Neural cell (in vitro differentiated cells): ENCODE data around the gene GDAP2. TPM values are rescaled to one million over a fixed set of nuclear protein-coding genes. Genes with fewer than 3 reads are reported as not detected.

Experiments used
- H2AFZ ChIP-seq: fragments of 200-600, 300-800 bp; sonication (generic), shearing (Covaris generic); 2 replicates; pipeline ENCODE4 v1.6.0; 2014; ENCODE audit warnings: low read depth, mild to moderate bottlenecking, antibody characterized with exemption, low read length, moderate library complexity
- H3F3A ChIP-seq: fragments of 200-600 bp; shearing (Covaris generic); 2 replicates; pipeline ENCODE4 v1.6.1; 2016; ENCODE audit warnings: mild to moderate bottlenecking, moderate library complexity, mixed read lengths, antibody characterized with exemption, low read length; ENCODE audit not compliant: insufficient read depth, poor library complexity, severe bottlenecking
- H3K27ac ChIP-seq: fragments of 200-600, 300-800 bp; sonication (generic), shearing (Covaris generic); 2 replicates; pipeline ENCODE4 v1.5.1; 2014; ENCODE audit warnings: mild to moderate bottlenecking, low read length, moderate library complexity
- H3K27me3 ChIP-seq: fragments of 300-800, 200-600 bp; sonication (generic), shearing (Covaris generic); 2 replicates; pipeline ENCODE4 v1.6.0; 2014; ENCODE audit warnings: mild to moderate bottlenecking, low read depth, low read length, moderate library complexity; ENCODE audit not compliant: insufficient read depth
- H3K36me3 ChIP-seq: fragments of 300-800, 200-600 bp; sonication (generic), shearing (Covaris generic); 2 replicates; pipeline ENCODE4 v1.5.1; 2014; ENCODE audit warnings: mild to moderate bottlenecking, antibody characterized with exemption, low read length, moderate library complexity; ENCODE audit not compliant: insufficient read depth
- H3K4me2 ChIP-seq: fragments of 300-800, 200-600 bp; sonication (generic), shearing (Covaris generic); 2 replicates; pipeline ENCODE4 v1.6.0; 2014; ENCODE audit warnings: mild to moderate bottlenecking, low read length
- H3K4me3 ChIP-seq: fragments of 300-800, 200-600 bp; sonication (generic), shearing (Covaris generic); 2 replicates; pipeline ENCODE4 v1.5.1; 2014; ENCODE audit warnings: mild to moderate bottlenecking, low read length, moderate library complexity
- H3K79me2 ChIP-seq: fragments of 200-600 bp; shearing (Covaris generic); replicated peaks from 2 replicates; pipeline ENCODE4 v1.6.0; 2014; ENCODE audit warnings: mild to moderate bottlenecking, low read length, moderate library complexity; ENCODE audit not compliant: insufficient read depth
- H3K9ac ChIP-seq: fragments of 300-800, 200-600 bp; sonication (generic), shearing (Covaris generic); 2 replicates; pipeline ENCODE4 v1.6.1; 2016; ENCODE audit warnings: mild to moderate bottlenecking, low read length, mixed read lengths
- H3K9me2 ChIP-seq: fragments of 200-600 bp; shearing (Covaris generic); 2 replicates; pipeline ENCODE4 v1.6.1; 2016; ENCODE audit warnings: mild to moderate bottlenecking, low read length, mixed read lengths; ENCODE audit not compliant: insufficient read depth
- H3K9me3 ChIP-seq: fragments of 200-600, 300-800 bp; sonication (generic), shearing (Covaris generic); 2 replicates; pipeline ENCODE4 v1.6.1; 2016; ENCODE audit warnings: mild to moderate bottlenecking, mixed run types, low read length, moderate library complexity, mixed read lengths
- H4K20me1 ChIP-seq: fragments of 200-600 bp; shearing (Covaris generic); 2 replicates; pipeline ENCODE4 v1.6.1; 2016; ENCODE audit warnings: mild to moderate bottlenecking, mixed run types; ENCODE audit not compliant: insufficient read depth
- EP300 ChIP-seq: fragments of 450-650 bp; conservative IDR thresholded peaks from 2 replicates; pipeline ENCODE4 v1.6.1; 2014; ENCODE audit warnings: antibody characterized with exemption, mild to moderate bottlenecking, moderate library complexity; ENCODE audit not compliant: poor library complexity, severe bottlenecking
- EZH2 ChIP-seq: fragments of 200-600, 300-800 bp; shearing (Covaris generic), sonication (generic); IDR thresholded peaks from 2 replicates; pipeline ENCODE4 v1.6.1; 2014; ENCODE audit warnings: antibody characterized with exemption, low read length, borderline replicate concordance, mild to moderate bottlenecking; ENCODE audit not compliant: insufficient read depth, poor library complexity, severe bottlenecking
- MXI1 ChIP-seq: fragments of 450-650 bp; conservative IDR thresholded peaks from 2 replicates; pipeline ENCODE4 v1.6.1; 2014; ENCODE audit warnings: antibody characterized with exemption, mild to moderate bottlenecking; ENCODE audit not compliant: poor library complexity, severe bottlenecking
- POLR2AphosphoS5 ChIP-seq: IDR thresholded peaks from 2 replicates; pipeline ENCODE4 v1.6.1; 2012
- RAD21 ChIP-seq: fragments of 450-650 bp; conservative IDR thresholded peaks from 2 replicates; pipeline ENCODE4 v1.6.1; 2014; ENCODE audit warnings: antibody characterized with exemption, mild to moderate bottlenecking, moderate library complexity
- SMC3 ChIP-seq: fragments of 450-650 bp; conservative IDR thresholded peaks from 2 replicates; pipeline ENCODE4 v1.6.1; 2014; ENCODE audit warnings: antibody characterized with exemption, mild to moderate bottlenecking, moderate library complexity; ENCODE audit not compliant: poor library complexity
- TAF1 ChIP-seq: IDR thresholded peaks from 2 replicates; pipeline ENCODE4 v1.6.1; 2012; ENCODE audit warnings: low read depth
- polyA plus RNA-seq: library from polyadenylated mRNA; depleted of rRNA; stranded (reverse); fragments of >200 nt; gene quantifications from 2 replicates; pipeline ENCODE4 v1.2.3, GENCODE V29; 2014
- TF ChIP-seq, protein P1 (sequence below): IDR thresholded peaks from 2 replicates; pipeline ENCODE4 v1.6.1; 2012; ENCODE audit warnings: borderline replicate concordance
- TF ChIP-seq, protein P2 (sequence below): fragments of 450-650 bp; IDR thresholded peaks from 2 replicates; pipeline ENCODE4 v1.5.1; 2014; ENCODE audit warnings: antibody characterized with exemption, mild to moderate bottlenecking, moderate library complexity; ENCODE audit not compliant: poor library complexity, severe bottlenecking

Gene GDAP2
- polyA plus RNA-seq, 1 donor from 2014 or later: 6.8 TPM

DNA sequence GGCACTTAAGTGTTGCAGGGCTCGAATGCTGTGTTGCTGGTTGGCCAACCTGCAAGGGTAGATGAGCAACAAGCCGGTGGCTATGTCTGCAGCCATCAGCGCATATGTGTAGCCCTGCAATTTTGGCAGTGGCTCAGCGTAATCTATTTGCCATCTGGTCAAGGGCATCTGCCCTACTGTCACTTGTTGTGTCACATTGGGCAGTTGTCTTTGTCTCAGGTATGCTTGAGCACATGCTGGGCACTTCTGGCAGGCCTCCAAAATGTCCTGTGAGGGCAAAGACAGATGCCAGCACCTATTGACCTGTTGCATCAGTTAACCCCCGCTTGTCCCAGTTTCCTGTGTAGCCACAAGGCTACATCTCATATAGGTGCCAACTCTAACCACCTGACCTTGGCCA is 111.8 kb downstream of the GDAP2 start:
- Histone ChIP-seq H3K27me3 (no peaks in the 10 kb centered on the region), H3K9ac (no peak overlapping the region), H3K36me3 (no peaks in the 10 kb centered on the region), H3K79me2 (no peaks in the 10 kb centered on the region), H2AFZ (no peak overlapping the region), H3K9me2 (no peaks in the 10 kb centered on the region), H3K9me3 (no peaks in the 10 kb centered on the region), H3K4me2 (no peak overlapping the region), H3K4me3 (no peak overlapping the region), H3K27ac (no peak overlapping the region), H3F3A (no peaks in the 10 kb centered on the region), H4K20me1 (no peaks in the 10 kb centered on the region)
- TF ChIP-seq POLR2AphosphoS5: no peak
- TF ChIP-seq MXI1: no peak
- TF ChIP-seq, protein P1, sequence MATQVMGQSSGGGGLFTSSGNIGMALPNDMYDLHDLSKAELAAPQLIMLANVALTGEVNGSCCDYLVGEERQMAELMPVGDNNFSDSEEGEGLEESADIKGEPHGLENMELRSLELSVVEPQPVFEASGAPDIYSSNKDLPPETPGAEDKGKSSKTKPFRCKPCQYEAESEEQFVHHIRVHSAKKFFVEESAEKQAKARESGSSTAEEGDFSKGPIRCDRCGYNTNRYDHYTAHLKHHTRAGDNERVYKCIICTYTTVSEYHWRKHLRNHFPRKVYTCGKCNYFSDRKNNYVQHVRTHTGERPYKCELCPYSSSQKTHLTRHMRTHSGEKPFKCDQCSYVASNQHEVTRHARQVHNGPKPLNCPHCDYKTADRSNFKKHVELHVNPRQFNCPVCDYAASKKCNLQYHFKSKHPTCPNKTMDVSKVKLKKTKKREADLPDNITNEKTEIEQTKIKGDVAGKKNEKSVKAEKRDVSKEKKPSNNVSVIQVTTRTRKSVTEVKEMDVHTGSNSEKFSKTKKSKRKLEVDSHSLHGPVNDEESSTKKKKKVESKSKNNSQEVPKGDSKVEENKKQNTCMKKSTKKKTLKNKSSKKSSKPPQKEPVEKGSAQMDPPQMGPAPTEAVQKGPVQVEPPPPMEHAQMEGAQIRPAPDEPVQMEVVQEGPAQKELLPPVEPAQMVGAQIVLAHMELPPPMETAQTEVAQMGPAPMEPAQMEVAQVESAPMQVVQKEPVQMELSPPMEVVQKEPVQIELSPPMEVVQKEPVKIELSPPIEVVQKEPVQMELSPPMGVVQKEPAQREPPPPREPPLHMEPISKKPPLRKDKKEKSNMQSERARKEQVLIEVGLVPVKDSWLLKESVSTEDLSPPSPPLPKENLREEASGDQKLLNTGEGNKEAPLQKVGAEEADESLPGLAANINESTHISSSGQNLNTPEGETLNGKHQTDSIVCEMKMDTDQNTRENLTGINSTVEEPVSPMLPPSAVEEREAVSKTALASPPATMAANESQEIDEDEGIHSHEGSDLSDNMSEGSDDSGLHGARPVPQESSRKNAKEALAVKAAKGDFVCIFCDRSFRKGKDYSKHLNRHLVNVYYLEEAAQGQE: no peak
- TF ChIP-seq RAD21: no peak
- no peak for TF ChIP-seq EZH2
- TF ChIP-seq, protein P2, sequence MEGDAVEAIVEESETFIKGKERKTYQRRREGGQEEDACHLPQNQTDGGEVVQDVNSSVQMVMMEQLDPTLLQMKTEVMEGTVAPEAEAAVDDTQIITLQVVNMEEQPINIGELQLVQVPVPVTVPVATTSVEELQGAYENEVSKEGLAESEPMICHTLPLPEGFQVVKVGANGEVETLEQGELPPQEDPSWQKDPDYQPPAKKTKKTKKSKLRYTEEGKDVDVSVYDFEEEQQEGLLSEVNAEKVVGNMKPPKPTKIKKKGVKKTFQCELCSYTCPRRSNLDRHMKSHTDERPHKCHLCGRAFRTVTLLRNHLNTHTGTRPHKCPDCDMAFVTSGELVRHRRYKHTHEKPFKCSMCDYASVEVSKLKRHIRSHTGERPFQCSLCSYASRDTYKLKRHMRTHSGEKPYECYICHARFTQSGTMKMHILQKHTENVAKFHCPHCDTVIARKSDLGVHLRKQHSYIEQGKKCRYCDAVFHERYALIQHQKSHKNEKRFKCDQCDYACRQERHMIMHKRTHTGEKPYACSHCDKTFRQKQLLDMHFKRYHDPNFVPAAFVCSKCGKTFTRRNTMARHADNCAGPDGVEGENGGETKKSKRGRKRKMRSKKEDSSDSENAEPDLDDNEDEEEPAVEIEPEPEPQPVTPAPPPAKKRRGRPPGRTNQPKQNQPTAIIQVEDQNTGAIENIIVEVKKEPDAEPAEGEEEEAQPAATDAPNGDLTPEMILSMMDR: no peak
- no peak for TF ChIP-seq EP300

DNA sequence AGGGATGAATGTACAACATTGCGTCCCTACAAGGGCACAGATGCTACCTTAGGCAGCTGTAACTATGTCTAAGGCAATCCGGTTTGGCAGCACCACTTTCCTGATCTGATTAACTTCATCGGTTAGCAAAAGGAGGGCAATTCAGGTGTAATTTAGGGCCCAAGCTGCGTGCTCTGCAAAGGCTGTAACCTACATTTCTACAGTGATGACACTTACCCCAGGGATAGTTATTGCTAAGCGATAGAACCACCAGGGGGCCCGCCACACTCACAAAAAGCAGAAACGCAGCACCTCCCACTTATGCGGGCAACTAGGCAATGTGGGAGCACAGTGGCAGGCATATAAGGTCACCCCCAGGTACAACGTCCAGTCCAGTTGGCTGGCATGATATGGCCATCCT is 113.5 kb downstream of the GDAP2 start:
- no peaks in the 10 kb centered on the region for H3K79me2 ChIP-seq
- no peaks in the 10 kb centered on the region for H3K9me3 ChIP-seq
- H3K4me3 ChIP-seq: no peak overlapping the region
- H3K36me3 ChIP-seq: no peaks in the 10 kb centered on the region
- H3K27ac ChIP-seq: no peak overlapping the region
- no peaks in the 10 kb centered on the region for H3K27me3 ChIP-seq
- no peaks in the 10 kb centered on the region for H3F3A ChIP-seq
- TF ChIP-seq MXI1 (no peak), SMC3 (no peak), EZH2 (no peak), POLR2AphosphoS5 (no peak), TAF1 (no peak), EP300 (no peak), RAD21 (no peak)
- TF ChIP-seq, protein P1: no peak
- TF ChIP-seq, protein P2: no peak
- no peaks in the 10 kb centered on the region for H3K9me2 ChIP-seq
- no peak overlapping the region for H3K9ac ChIP-seq
- H2AFZ ChIP-seq: no peak overlapping the region
- H4K20me1 ChIP-seq: no peaks in the 10 kb centered on the region
- H3K4me2 ChIP-seq: no peak overlapping the region
